Measurements from ENCODE around the gene TWF2.

Gene TWF2

GRCh38 chr3:52215351-52215750 lies 23.6 kb downstream of the TWF2 start:
- Histone ChIP-seq H4K20me1 (ENCODE audit: insufficient read depth, low read length) (peaks cover 12% of the 10 kb centered on the region), H3K4me3 (ENCODE audit: low read length) (no peak overlapping the region), H3K9me3 (ENCODE audit: insufficient read depth, low read length) (no peaks in the 10 kb centered on the region), H2AFZ (ENCODE audit: low read depth, low read length) (no peak overlapping the region), H3K79me2 (ENCODE audit: low read length) (peaks cover 12% of the 10 kb centered on the region; the same call in 1 of the 2 replicates), H3K9ac (ENCODE audit: low read length) (no peak overlapping the region), H3K36me3 (replicated peaks; ENCODE audit: low read depth, low read length) (peaks cover 58% of the 10 kb centered on the region), H3K4me2 (ENCODE audit: low read length) (no peak overlapping the region), H3K4me1 (ENCODE audit: low read length) (no peaks in the 10 kb centered on the region), H3K27ac (ENCODE audit: low read length) (no peak overlapping the region), H3K27me3 (ENCODE audit: low read depth, low read length) (no peaks in the 10 kb centered on the region)
- TF ChIP-seq EZH2phosphoT487 (IDR thresholded peaks at IDR 0.05; ENCODE audit: low read depth) = no peak
- TF ChIP-seq CTCF (IDR thresholded peaks at IDR 0.05; ENCODE audit: low read depth, low read length) = no peak

DNA sequence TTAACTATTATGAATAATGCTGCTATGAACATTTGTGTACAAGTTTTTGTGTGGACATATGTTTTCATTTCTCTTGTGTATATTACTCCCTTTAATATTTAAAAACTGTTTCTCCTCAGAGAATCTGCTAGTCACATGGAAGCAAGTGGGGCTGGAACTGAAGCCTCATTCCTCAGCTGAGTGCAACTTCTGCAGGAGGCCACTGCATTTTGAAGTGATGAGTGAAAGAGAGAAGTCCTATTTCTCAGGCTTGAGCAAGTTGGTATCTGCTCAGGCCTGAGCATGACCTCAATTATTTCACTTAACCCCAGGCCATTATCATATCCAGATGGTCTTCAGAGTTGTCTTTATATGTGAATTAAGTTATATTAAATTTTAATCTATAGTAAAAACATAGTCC lies 25.1 kb downstream of the TWF2 start:
- H3K36me3 ChIP-seq (replicated peaks; ENCODE audit: low read depth, low read length) = peaks cover 62% of the 10 kb centered on the region
- no peaks in the 10 kb centered on the region for H3K27me3 ChIP-seq (ENCODE audit: low read depth, low read length)
- 0 out of 2 replicates have a peak, but pooled peaks cover under 1% of the 10 kb centered on the region for H4K20me1 ChIP-seq (ENCODE audit: insufficient read depth, low read length)
- H3K4me3 ChIP-seq (ENCODE audit: low read length) = no peak overlapping the region
- no peak overlapping the region for H3K9ac ChIP-seq (ENCODE audit: low read length)
- no peaks in the 10 kb centered on the region for H3K4me1 ChIP-seq (ENCODE audit: low read length)
- no peaks in the 10 kb centered on the region for H3K9me3 ChIP-seq (ENCODE audit: insufficient read depth, low read length)
- H3K79me2 ChIP-seq (ENCODE audit: low read length) = peaks cover under 1% of the 10 kb centered on the region; the same call in 1 of the 2 replicates
- TF ChIP-seq EZH2phosphoT487 (IDR thresholded peaks at IDR 0.05; ENCODE audit: low read depth) (no peak), CTCF (IDR thresholded peaks at IDR 0.05; ENCODE audit: low read depth, low read length) (no peak)
- H2AFZ ChIP-seq (ENCODE audit: low read depth, low read length) = no peak overlapping the region
- H3K27ac ChIP-seq (ENCODE audit: low read length) = no peak overlapping the region
- H3K4me2 ChIP-seq (ENCODE audit: low read length) = no peak overlapping the region

- Histone ChIP-seq H3K4me3 (ENCODE audit: low read length) (no peak overlapping the region), H3K27me3 (ENCODE audit: low read depth, low read length) (no peaks in the 10 kb centered on the region), H2AFZ (ENCODE audit: low read depth, low read length) (no peak overlapping the region), H3K9me3 (ENCODE audit: insufficient read depth, low read length) (no peaks in the 10 kb centered on the region), H4K20me1 (ENCODE audit: insufficient read depth, low read length) (no peaks in the 10 kb centered on the region), H3K4me2 (ENCODE audit: low read length) (no peak overlapping the region), H3K4me1 (ENCODE audit: low read length) (no peaks in the 10 kb centered on the region), H3K36me3 (replicated peaks; ENCODE audit: low read depth, low read length) (peaks cover 67% of the 10 kb centered on the region), H3K79me2 (ENCODE audit: low read length) (no peaks in the 10 kb centered on the region), H3K27ac (ENCODE audit: low read length) (no peak overlapping the region), H3K9ac (ENCODE audit: low read length) (no peak overlapping the region)
- TF ChIP-seq EZH2phosphoT487 (IDR thresholded peaks at IDR 0.05; ENCODE audit: low read depth) = no peak
- TF ChIP-seq CTCF (IDR thresholded peaks at IDR 0.05; ENCODE audit: low read depth, low read length) = no peak
Observed at GRCh38 chr3:52213005-52213404, 26.0 kb downstream of the TWF2 start.

GRCh38 chr3:52211268-52211891 lies 27.6 kb downstream of the TWF2 start:
- H3K36me3 ChIP-seq (replicated peaks; ENCODE audit: low read depth, low read length) = peaks cover 74% of the 10 kb centered on the region
- no peak overlapping the region for H2AFZ ChIP-seq (ENCODE audit: low read depth, low read length)
- TF ChIP-seq CTCF (IDR thresholded peaks at IDR 0.05; ENCODE audit: low read depth, low read length) (no peak), EZH2phosphoT487 (IDR thresholded peaks at IDR 0.05; ENCODE audit: low read depth) (no peak)
- H4K20me1 ChIP-seq (ENCODE audit: insufficient read depth, low read length) = no peaks in the 10 kb centered on the region
- H3K4me3 ChIP-seq (ENCODE audit: low read length) = no peak overlapping the region
- H3K79me2 ChIP-seq (ENCODE audit: low read length) = no peaks in the 10 kb centered on the region
- no peak overlapping the region for H3K4me2 ChIP-seq (ENCODE audit: low read length)
- H3K4me1 ChIP-seq (ENCODE audit: low read length) = no peaks in the 10 kb centered on the region
- H3K27me3 ChIP-seq (ENCODE audit: low read depth, low read length) = no peaks in the 10 kb centered on the region
- H3K9ac ChIP-seq (ENCODE audit: low read length) = no peak overlapping the region
- H3K27ac ChIP-seq (ENCODE audit: low read length) = no peak overlapping the region
- H3K9me3 ChIP-seq (ENCODE audit: insufficient read depth, low read length) = no peaks in the 10 kb centered on the region

Measured in OCI-LY3 (cell line).